Astrocyte (in vitro differentiated cells and primary cell): ENCODE measurements around the gene IL17B.

ENCODE experiments used
- CTCF ChIP-seq: IDR thresholded peaks from 2 replicates; pipeline ENCODE4 v1.5.1; 2011; ENCODE audit warnings: low read depth, mild to moderate bottlenecking, inconsistent platforms, low read length, moderate library complexity; ENCODE audit not compliant: insufficient read depth
- EZH2 ChIP-seq: IDR thresholded peaks from 2 replicates; pipeline ENCODE4 v1.6.1; 2012; ENCODE audit warnings: mild to moderate bottlenecking, low read length, inconsistent platforms; ENCODE audit not compliant: insufficient read depth

- TF ChIP-seq CTCF, result no peak
- TF ChIP-seq EZH2, result no peak
These were observed 40.7 kb downstream of the IL17B start for GRCh38 chr5:149338364-149338763.
